ENCODE data around the gene AKT1.

- TF ChIP-seq CTCF (IDR thresholded peaks at IDR 0.05) (no peak), ZFX (IDR thresholded peaks at IDR 0.05; ENCODE audit: borderline replicate concordance) (no peak)
Observed at GRCh38 chr14:104769324-104770071, 26.1 kb downstream of the AKT1 start.
